H1 (cell line): Measurements from ENCODE around the gene SOCS6. TPM values are rescaled to one million over a fixed set of nuclear protein-coding genes. Genes with fewer than 3 reads are reported as not detected.

Experiments used
- CTCF ChIA-PET: fragments of 300-600 bp; sonication (Branson Sonifier 250); formaldehyde crosslinking; loops from one replicate; lab custom pipeline; 2021; ENCODE audit not compliant: partially characterized antibody; lab: Charles Lee
- POLR2A ChIA-PET: fragments of 300-600 bp; sonication (Branson Sonifier 250); formaldehyde crosslinking; loops from one replicate; lab custom pipeline; 2021; ENCODE audit warnings: inconsistent platforms; ENCODE audit not compliant: partially characterized antibody; lab: Charles Lee
- DNase-seq, 2 experiments: peaks; one replicate each; pipeline versions ENCODE4 v3.0.0 to v3.0.0-alpha.2; 2010 to 2022; ENCODE audit warnings: low spot score in 2 of 2, low read depth in 1 of 2, mixed read lengths in 1 of 2
- FAIRE-seq: peaks from 2 replicates; lab custom pipeline; 2011; peaks lifted over from hg19 to GRCh38; lab: Jason Lieb, UNC
- H2AFZ ChIP-seq: 2 replicates; pipeline ENCODE4 v1.8.1; 2012; ENCODE audit warnings: low read length, inconsistent platforms
- H2AK5ac ChIP-seq: 2 replicates; pipeline ENCODE4 v1.6.1; 2013; ENCODE audit warnings: low read depth, low read length
- H2BK120ac ChIP-seq: replicated peaks from 2 replicates; pipeline ENCODE3; 2013; ENCODE audit warnings: low read depth, low read length, inconsistent platforms
- H2BK12ac ChIP-seq: 2 replicates; pipeline ENCODE4 v1.6.1; 2013; ENCODE audit warnings: low read depth, low read length
- H2BK15ac ChIP-seq: 2 replicates; pipeline ENCODE4 v1.6.1; 2013; ENCODE audit warnings: low read length
- H2BK20ac ChIP-seq: 2 replicates; pipeline ENCODE4 v1.6.1; 2013; ENCODE audit warnings: low read length
- H2BK5ac ChIP-seq: 2 replicates; pipeline ENCODE4 v1.6.1; 2013; ENCODE audit warnings: low read depth, low read length
- H3K14ac ChIP-seq: 2 replicates; pipeline ENCODE4 v1.6.1; 2013; ENCODE audit warnings: inconsistent platforms; ENCODE audit not compliant: insufficient read length
- H3K18ac ChIP-seq: 2 replicates; pipeline ENCODE4 v1.6.1; 2013; ENCODE audit warnings: low read length; ENCODE audit errors: extremely low read depth
- H3K23ac ChIP-seq: 2 replicates; pipeline ENCODE4 v1.6.1; 2013; ENCODE audit warnings: inconsistent platforms; ENCODE audit not compliant: insufficient read length
- H3K23me2 ChIP-seq: 2 replicates; pipeline ENCODE4 v1.6.1; 2013; ENCODE audit warnings: low read depth, low read length
- H3K27ac ChIP-seq: 2 replicates; pipeline ENCODE4 v1.6.1; 2011; ENCODE audit warnings: low read depth, low read length, inconsistent platforms
- H3K27me3 ChIP-seq, 4 experiments: replicated peaks in 1 of 4; 1 replicate in 1 of 4; 2 replicates in 3 of 4; pipeline versions ENCODE4 v1.6.1 to v1.8.1; 2011 to 2013; ENCODE audit warnings: low read length in 3 of 4, mild to moderate bottlenecking in 3 of 4, inconsistent platforms in 2 of 4, mixed read lengths in 2 of 4, moderate library complexity in 1 of 4; ENCODE audit not compliant: control insufficient read depth in 3 of 4, insufficient read depth in 3 of 4; ENCODE audit errors: extremely low read depth in 1 of 4
- H3K36me3 ChIP-seq, 4 experiments: 2 replicates each; pipeline versions ENCODE4 v1.6.1 to v1.8.1; 2011 to 2013; ENCODE audit warnings: mild to moderate bottlenecking in 4 of 4, low read length in 3 of 4, moderate library complexity in 2 of 4, control low read depth in 1 of 4, inconsistent platforms in 1 of 4; ENCODE audit not compliant: insufficient read depth in 4 of 4, control insufficient read depth in 2 of 4
- H3K4ac ChIP-seq: replicated peaks from 2 replicates; pipeline ENCODE3; 2013; ENCODE audit warnings: low read length, low read depth, mixed read lengths, inconsistent platforms; ENCODE audit not compliant: insufficient read length
- H3K4me1 ChIP-seq, 4 experiments: replicated peaks in 1 of 4; 1 replicate in 1 of 4; 2 replicates in 3 of 4; pipeline versions ENCODE4 v1.6.1 to v1.8.1; 2011 to 2013; ENCODE audit warnings: low read length in 3 of 4, inconsistent platforms in 2 of 4, mixed read lengths in 1 of 4; ENCODE audit not compliant: insufficient read depth in 4 of 4, control insufficient read depth in 3 of 4
- H3K4me2 ChIP-seq, 2 experiments: 2 replicates each; pipeline versions ENCODE4 v1.6.1 to v1.8.1; 2011 to 2013; ENCODE audit warnings: low read depth in 2 of 2, low read length in 2 of 2, control low read depth in 1 of 2, inconsistent platforms in 1 of 2, mild to moderate bottlenecking in 1 of 2; ENCODE audit not compliant: insufficient read depth in 1 of 2
- H3K4me3 ChIP-seq, 4 experiments: fragments of 200-600, 300-600 bp in 1 of 4; sonication (generic), shearing (Covaris generic), sonication (Bioruptor Twin) in 1 of 4; 2 replicates each; pipeline versions ENCODE4 v1.5.1 to v1.8.1; 2011 to 2016; ENCODE audit warnings: low read length in 4 of 4, low read depth in 3 of 4, control low read depth in 2 of 4, inconsistent platforms in 2 of 4, mild to moderate bottlenecking in 2 of 4, mixed read lengths in 1 of 4, moderate library complexity in 1 of 4; ENCODE audit not compliant: insufficient read depth in 2 of 4; ENCODE audit errors: extremely low read depth in 1 of 4
- H3K56ac ChIP-seq: replicated peaks from 2 replicates; pipeline ENCODE3; 2013; ENCODE audit warnings: low read depth, mild to moderate bottlenecking, mixed read lengths, low read length, inconsistent platforms; ENCODE audit not compliant: insufficient read length
- H3K79me1 ChIP-seq: 2 replicates; pipeline ENCODE4 v1.6.1; 2013; ENCODE audit warnings: low read depth, low read length, control low read depth
- H3K79me2 ChIP-seq, 2 experiments: 2 replicates each; pipeline versions ENCODE4 v1.6.1 to v1.8.1; 2012 to 2013; ENCODE audit warnings: low read length in 2 of 2, mild to moderate bottlenecking in 2 of 2, inconsistent platforms in 1 of 2; ENCODE audit not compliant: insufficient read depth in 2 of 2, control insufficient read depth in 1 of 2
- H3K9ac ChIP-seq, 4 experiments: replicated peaks in 1 of 4; 1 replicate in 1 of 4; 2 replicates in 3 of 4; pipeline versions ENCODE4 v1.6.1 to v1.8.1; 2011 to 2013; ENCODE audit warnings: low read depth in 3 of 4, low read length in 3 of 4, control low read depth in 2 of 4, mild to moderate bottlenecking in 2 of 4, moderate library complexity in 2 of 4, inconsistent platforms in 1 of 4; ENCODE audit errors: extremely low read depth in 1 of 4
- H3K9me3 ChIP-seq, 2 experiments: 2 replicates each; pipeline versions ENCODE4 v1.6.1 to v1.8.1; 2012 to 2013; ENCODE audit warnings: mild to moderate bottlenecking in 2 of 2, moderate library complexity in 2 of 2, control low read depth in 1 of 2, inconsistent platforms in 1 of 2, low read depth in 1 of 2, low read length in 1 of 2, mixed read lengths in 1 of 2; ENCODE audit not compliant: insufficient read depth in 2 of 2
- H4K20me1 ChIP-seq, 2 experiments: replicated peaks in 1 of 2; 2 replicates each; pipeline versions ENCODE3 to v1.8.1; 2011 to 2013; ENCODE audit warnings: inconsistent platforms in 2 of 2, low read length in 2 of 2, mild to moderate bottlenecking in 1 of 2; ENCODE audit not compliant: insufficient read depth in 2 of 2, control insufficient read depth in 1 of 2
- H4K5ac ChIP-seq: 2 replicates; pipeline ENCODE4 v1.6.1; 2013; ENCODE audit warnings: low read length, low read depth, mixed read lengths, inconsistent platforms; ENCODE audit not compliant: insufficient read length
- H4K8ac ChIP-seq: 2 replicates; pipeline ENCODE4 v1.8.0; 2013; ENCODE audit warnings: mild to moderate bottlenecking, moderate library complexity, low read length, inconsistent platforms; ENCODE audit not compliant: insufficient read depth; ENCODE audit errors: extremely low read depth
- H4K91ac ChIP-seq: replicated peaks from 2 replicates; pipeline ENCODE3; 2013; ENCODE audit warnings: low read length, mixed read lengths, inconsistent platforms; ENCODE audit not compliant: insufficient read length
- CREB1 ChIP-seq: IDR thresholded peaks from 2 replicates; pipeline ENCODE4 v1.6.1; 2012; ENCODE audit warnings: inconsistent platforms
- HDAC6 ChIP-seq: IDR thresholded peaks from one replicate; pipeline ENCODE4 v1.7.1; 2012; ENCODE audit warnings: low read depth, mild to moderate bottlenecking, inconsistent platforms, low read length, moderate library complexity
- RNF2 ChIP-seq: fragments of 200-900, 300-1000 bp; sonication (generic); IDR thresholded peaks from 2 replicates; pipeline ENCODE4 v1.7.1; 2016; ENCODE audit warnings: borderline replicate concordance, low read depth, mild to moderate bottlenecking, antibody characterized with exemption, low read length; ENCODE audit not compliant: poor library complexity, severe bottlenecking; ENCODE audit errors: missing control alignments
- SP2 ChIP-seq: IDR thresholded peaks from 2 replicates; pipeline ENCODE4 v1.6.1; 2012; ENCODE audit warnings: mild to moderate bottlenecking, low read length, inconsistent platforms
- SUZ12 ChIP-seq: fragments of 200-600 bp; sonication (generic); IDR thresholded peaks from 2 replicates; pipeline ENCODE4 v1.6.1; 2012; ENCODE audit warnings: mild to moderate bottlenecking, inconsistent platforms, low read length, moderate library complexity, mixed read lengths
- ZNF274 ChIP-seq: IDR thresholded peaks from 2 replicates; pipeline ENCODE4 v1.7.0; 2012; ENCODE audit warnings: low read length, borderline replicate concordance; ENCODE audit errors: extremely low read depth
- WGBS, 2 experiments: shearing (Covaris generic) in 1 of 2; methylation state at CpG; one replicate each; pipeline versions ENCODE4 v1.1.6 to v1.1.7; 2013 to 2015; ENCODE audit warnings: low lambda C conversion rate in 2 of 2, mixed read lengths in 2 of 2, inconsistent platforms in 1 of 2, low coverage in 1 of 2, missing lambda C conversion rate in 1 of 2; ENCODE audit not compliant: insufficient replicate concordance in 2 of 2, insufficient coverage in 1 of 2, insufficient read length in 1 of 2; ENCODE audit errors: extremely low coverage in 1 of 2, missing lambda C conversion rate in 1 of 2; 5-methylcytosine and 5-hydroxymethylcytosine counted together
- polyA plus RNA-seq, 7 experiments: library from polyadenylated mRNA; depleted of rRNA in 3 of 7; stranded (reverse) in 5 of 7; unstranded in 2 of 7; fragments of >200 nt in 5 of 7; fragments of 200-250 nt in 2 of 7; gene quantifications; 1 replicate in 5 of 7; 2 replicates in 1 of 7; 4 replicates in 1 of 7; pipeline versions ENCODE4 v1.2.1 to v1.2.3, GENCODE V29; 2011 to 2013; ENCODE audit warnings: missing spikeins in 2 of 7, mixed read lengths in 2 of 7
- total RNA-seq: library from RNA; stranded (reverse); fragmentation: NEBNext Ultra II Directional; extraction: Animal tissue kit (Norgen Biotek cat#: 25700); gene quantifications from 2 replicates; pipeline ENCODE4 v1.2.1, GENCODE V29; 2021
- TF ChIP-seq, protein P1 (sequence below): IDR thresholded peaks from 2 replicates; pipeline ENCODE4 v1.6.1; 2011; ENCODE audit warnings: low read length, improper control_type of control experiment

The SOCS6 gene
- total and polyA plus RNA-seq, 2 of the 8 experiments (the other 6 are each of a cell fraction or from before 2014, with no cell fraction given), result 9.1 to 22.9 TPM

DNA sequence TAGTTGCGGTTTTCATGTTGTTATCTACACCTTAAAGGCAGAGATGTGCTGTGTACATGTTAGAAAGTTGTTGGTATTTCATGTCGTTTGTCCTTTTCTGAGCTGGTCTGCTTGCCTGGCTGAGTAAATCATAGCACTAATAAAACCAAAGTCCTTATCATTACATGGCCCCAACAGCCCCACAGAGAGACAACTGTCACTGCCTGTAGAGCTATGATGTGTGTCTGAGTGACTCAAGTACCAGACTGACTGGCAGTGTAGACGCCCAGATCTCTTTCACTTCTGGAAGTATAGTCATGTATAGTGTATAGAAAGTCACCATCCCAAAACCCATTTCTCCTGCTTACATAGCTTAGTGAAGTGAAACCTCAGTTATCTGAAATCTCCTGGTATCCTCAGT is 4.3 kb downstream of the SOCS6 start:
- Histone ChIP-seq H3K56ac (no peak overlapping the region), H3K4ac (no peak overlapping the region), H4K91ac (no peak overlapping the region), H2BK15ac (no peak overlapping the region), H3K23me2 (peaks cover 5% of the 10 kb centered on the region; the same call in 1 of the 2 replicates), H4K5ac (no peak overlapping the region), H3K36me3 (no peaks in the 10 kb centered on the region), H4K8ac (no peak overlapping the region), H2BK12ac (no peak overlapping the region), H4K20me1 (peaks cover 5 to 16% of the 10 kb centered on the region in 2 experiments), H3K9ac (no peak overlapping the region), H2BK120ac (no peak overlapping the region), H2BK20ac (no peak overlapping the region), H3K27me3 (no peaks in the 10 kb centered on the region), H3K9me3 (no peaks in the 10 kb centered on the region), H3K27ac (no peak overlapping the region), H3K79me1 (peaks cover 13% of the 10 kb centered on the region), H3K79me2 (peaks cover 27 to 85% of the 10 kb centered on the region in 2 experiments), H3K18ac (no peak overlapping the region), H2BK5ac (no peak overlapping the region), H2AK5ac (no peak overlapping the region), H3K4me1 (peaks cover 0 to 13% (median 7%) of the 10 kb centered on the region in 4 experiments; a peak in 6 of 7 replicates), H3K4me2 (no peak overlapping the region), H3K23ac (no peak overlapping the region), H3K14ac (no peak overlapping the region), H3K4me3 (no peak overlapping the region), H2AFZ (no peak overlapping the region)
- ChIA-PET CTCF (interaction anchor here (1.0 kb wide), 1 partner anchor 21 kb away, joined by 3 read pairs; no protein-coding TSS in a partner anchor), POLR2A (no interaction called here)
- DNase-seq (no peak), FAIRE-seq (no peak)
- 83% methylated on average over 3 of the region's 3 CpGs; no CpG with 5 or more reads in 1 of the 2 experiments for WGBS, 2 experiments
- TF ChIP-seq SP2 (no peak), ZNF274 (no peak), HDAC6 (no peak), CREB1 (no peak), RNF2 (no peak), SUZ12 (no peak)
- TF ChIP-seq, protein P1, sequence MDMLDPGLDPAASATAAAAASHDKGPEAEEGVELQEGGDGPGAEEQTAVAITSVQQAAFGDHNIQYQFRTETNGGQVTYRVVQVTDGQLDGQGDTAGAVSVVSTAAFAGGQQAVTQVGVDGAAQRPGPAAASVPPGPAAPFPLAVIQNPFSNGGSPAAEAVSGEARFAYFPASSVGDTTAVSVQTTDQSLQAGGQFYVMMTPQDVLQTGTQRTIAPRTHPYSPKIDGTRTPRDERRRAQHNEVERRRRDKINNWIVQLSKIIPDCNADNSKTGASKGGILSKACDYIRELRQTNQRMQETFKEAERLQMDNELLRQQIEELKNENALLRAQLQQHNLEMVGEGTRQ, result no peak
